HG03175 (cell line): ENCODE results near the gene RASD1.

Experiments used
- ATAC-seq: cut with Tn5 transposase; IDR thresholded peaks from one replicate; pipeline ENCODE4 v1.9.1; 2021; ENCODE audit warnings: mild to moderate bottlenecking, moderate library complexity; ENCODE audit not compliant: unreplicated experiment

The RASD1 gene

GRCh38 chr17:17527534-17527933, 31.3 kb upstream of the RASD1 start:
- ATAC-seq, result no peak

GRCh38 chr17:17526369-17526768, 30.2 kb upstream of the RASD1 start:
- ATAC-seq, result no peak

- no peak for ATAC-seq
Observed at GRCh38 chr17:17525956-17526355, 29.8 kb upstream of the RASD1 start.

- ATAC-seq, result no peak
Observed at GRCh38 chr17:17525311-17525710, 29.1 kb upstream of the RASD1 start.

GRCh38 chr17:17523731-17524490, 27.7 kb upstream of the RASD1 start:
- no peak for ATAC-seq

- no peak for ATAC-seq
Observed at GRCh38 chr17:17523001-17523730, 27.0 kb upstream of the RASD1 start.

- ATAC-seq, result no peak
Observed at GRCh38 chr17:17520599-17521232, 24.5 kb upstream of the RASD1 start.

GRCh38 chr17:17519886-17520285, 23.7 kb upstream of the RASD1 start:
- no peak for ATAC-seq

GRCh38 chr17:17518951-17519350, 22.8 kb upstream of the RASD1 start:
- no peak for ATAC-seq

- ATAC-seq, result no peak
Observed at GRCh38 chr17:17518014-17518413, 21.8 kb upstream of the RASD1 start.

GRCh38 chr17:17516941-17517720, 20.9 kb upstream of the RASD1 start:
- no peak for ATAC-seq

GRCh38 chr17:17515934-17516930, 20.0 kb upstream of the RASD1 start:
- no peak for ATAC-seq

- no peak for ATAC-seq
Observed at GRCh38 chr17:17514993-17515933, 19.1 kb upstream of the RASD1 start.

GRCh38 chr17:17514361-17514992, 18.3 kb upstream of the RASD1 start:
- no peak for ATAC-seq

GRCh38 chr17:17513626-17514025, 17.4 kb upstream of the RASD1 start:
- no peak for ATAC-seq

GRCh38 chr17:17512866-17513265, 16.7 kb upstream of the RASD1 start:
- ATAC-seq, result no peak

- no peak for ATAC-seq
Observed at GRCh38 chr17:17511881-17512858, 16.0 kb upstream of the RASD1 start.
